MM.1S (cell line): ENCODE data around the gene LTBP1.

Source experiments
- EZH2 ChIP-seq: fragments of 300-600 bp; sonication (generic); optimal IDR thresholded peaks from 2 replicates; pipeline ENCODE3; 2017; ENCODE audit warnings: low read depth, mild to moderate bottlenecking, antibody characterized with exemption, low read length, mixed read lengths
- TF ChIP-seq, protein P1 (sequence below): fragments of 300-600 bp; sonication (generic); IDR thresholded peaks from 2 replicates; pipeline ENCODE4 v1.5.1; 2016; ENCODE audit warnings: antibody characterized with exemption, low read length, mixed read lengths

DNA sequence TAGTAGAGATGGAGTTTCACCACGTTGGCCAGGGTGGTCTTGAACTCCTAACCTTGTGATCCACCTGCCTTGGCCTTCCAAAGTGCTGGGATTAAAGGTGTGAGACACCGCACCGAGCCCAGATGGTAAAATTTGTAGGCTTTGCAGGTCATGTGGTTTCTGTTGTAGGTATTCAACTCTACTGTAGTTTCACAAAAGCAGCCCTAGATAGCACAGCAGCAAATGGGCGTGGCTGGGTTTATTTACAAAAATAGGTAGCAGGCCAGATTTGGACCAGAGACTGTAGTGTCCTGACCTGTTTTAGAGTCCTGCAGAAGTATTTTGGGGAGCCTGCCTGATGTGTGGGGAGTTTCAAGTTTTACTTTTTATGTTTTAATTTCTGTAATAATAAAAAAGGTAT, 445.6 kb downstream of the LTBP1 start:
- no peak for TF ChIP-seq EZH2
- TF ChIP-seq, protein P1, sequence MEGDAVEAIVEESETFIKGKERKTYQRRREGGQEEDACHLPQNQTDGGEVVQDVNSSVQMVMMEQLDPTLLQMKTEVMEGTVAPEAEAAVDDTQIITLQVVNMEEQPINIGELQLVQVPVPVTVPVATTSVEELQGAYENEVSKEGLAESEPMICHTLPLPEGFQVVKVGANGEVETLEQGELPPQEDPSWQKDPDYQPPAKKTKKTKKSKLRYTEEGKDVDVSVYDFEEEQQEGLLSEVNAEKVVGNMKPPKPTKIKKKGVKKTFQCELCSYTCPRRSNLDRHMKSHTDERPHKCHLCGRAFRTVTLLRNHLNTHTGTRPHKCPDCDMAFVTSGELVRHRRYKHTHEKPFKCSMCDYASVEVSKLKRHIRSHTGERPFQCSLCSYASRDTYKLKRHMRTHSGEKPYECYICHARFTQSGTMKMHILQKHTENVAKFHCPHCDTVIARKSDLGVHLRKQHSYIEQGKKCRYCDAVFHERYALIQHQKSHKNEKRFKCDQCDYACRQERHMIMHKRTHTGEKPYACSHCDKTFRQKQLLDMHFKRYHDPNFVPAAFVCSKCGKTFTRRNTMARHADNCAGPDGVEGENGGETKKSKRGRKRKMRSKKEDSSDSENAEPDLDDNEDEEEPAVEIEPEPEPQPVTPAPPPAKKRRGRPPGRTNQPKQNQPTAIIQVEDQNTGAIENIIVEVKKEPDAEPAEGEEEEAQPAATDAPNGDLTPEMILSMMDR = no peak
